Measurements from ENCODE around the gene LRRN2.

DNA sequence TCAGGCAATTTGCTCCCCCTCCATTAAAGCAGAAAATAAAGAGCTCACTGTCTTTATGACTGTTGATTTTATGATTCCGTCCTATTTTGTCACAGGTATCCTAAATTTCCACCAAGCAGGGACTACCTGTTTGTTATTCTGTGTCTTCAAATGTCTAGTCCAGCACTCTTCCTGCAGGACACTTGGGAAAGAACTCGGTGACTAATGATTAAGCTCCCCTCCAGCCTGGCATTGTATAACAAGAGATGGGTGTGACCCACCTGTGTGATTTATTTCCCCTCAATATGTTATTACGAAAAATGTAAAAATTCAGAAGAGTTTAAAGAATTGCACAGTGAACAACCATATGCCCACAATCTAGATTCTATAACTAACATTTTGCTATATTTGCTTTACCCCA lies 42.9 kb upstream of the LRRN2 start:
- TF ChIP-seq TAF1 (IDR thresholded peaks at IDR 0.05; ENCODE audit: borderline replicate concordance, insufficient read depth, low read length) (no peak), POLR2AphosphoS5 (IDR thresholded peaks at IDR 0.05; ENCODE audit: low read depth, low read length) (no peak), FOXP2 (optimal IDR thresholded peaks at IDR 0.05; ENCODE audit: borderline replicate concordance, extremely low read depth, extremely low read length, insufficient read depth) (no peak)
- TF ChIP-seq, protein P1, sequence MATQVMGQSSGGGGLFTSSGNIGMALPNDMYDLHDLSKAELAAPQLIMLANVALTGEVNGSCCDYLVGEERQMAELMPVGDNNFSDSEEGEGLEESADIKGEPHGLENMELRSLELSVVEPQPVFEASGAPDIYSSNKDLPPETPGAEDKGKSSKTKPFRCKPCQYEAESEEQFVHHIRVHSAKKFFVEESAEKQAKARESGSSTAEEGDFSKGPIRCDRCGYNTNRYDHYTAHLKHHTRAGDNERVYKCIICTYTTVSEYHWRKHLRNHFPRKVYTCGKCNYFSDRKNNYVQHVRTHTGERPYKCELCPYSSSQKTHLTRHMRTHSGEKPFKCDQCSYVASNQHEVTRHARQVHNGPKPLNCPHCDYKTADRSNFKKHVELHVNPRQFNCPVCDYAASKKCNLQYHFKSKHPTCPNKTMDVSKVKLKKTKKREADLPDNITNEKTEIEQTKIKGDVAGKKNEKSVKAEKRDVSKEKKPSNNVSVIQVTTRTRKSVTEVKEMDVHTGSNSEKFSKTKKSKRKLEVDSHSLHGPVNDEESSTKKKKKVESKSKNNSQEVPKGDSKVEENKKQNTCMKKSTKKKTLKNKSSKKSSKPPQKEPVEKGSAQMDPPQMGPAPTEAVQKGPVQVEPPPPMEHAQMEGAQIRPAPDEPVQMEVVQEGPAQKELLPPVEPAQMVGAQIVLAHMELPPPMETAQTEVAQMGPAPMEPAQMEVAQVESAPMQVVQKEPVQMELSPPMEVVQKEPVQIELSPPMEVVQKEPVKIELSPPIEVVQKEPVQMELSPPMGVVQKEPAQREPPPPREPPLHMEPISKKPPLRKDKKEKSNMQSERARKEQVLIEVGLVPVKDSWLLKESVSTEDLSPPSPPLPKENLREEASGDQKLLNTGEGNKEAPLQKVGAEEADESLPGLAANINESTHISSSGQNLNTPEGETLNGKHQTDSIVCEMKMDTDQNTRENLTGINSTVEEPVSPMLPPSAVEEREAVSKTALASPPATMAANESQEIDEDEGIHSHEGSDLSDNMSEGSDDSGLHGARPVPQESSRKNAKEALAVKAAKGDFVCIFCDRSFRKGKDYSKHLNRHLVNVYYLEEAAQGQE (IDR thresholded peaks at IDR 0.05; ENCODE audit: insufficient read depth in 1 of 2, low read depth in 2 of 2, low read length in 2 of 2) = no peak

All from PFSK-1 (cell line).